ACHN (cell line): ENCODE data around the gene EXOC4.

Experiments used
- DNase-seq: peaks from one replicate; pipeline ENCODE4 v3.0.0-alpha.2; 2015
- in situ Hi-C: cut with HindIII; loops from 2 replicates; pipeline ENCODE4 v1.10.0; 2017; ENCODE audit warnings: low sequenced_read_pairs, low pct_ligation_motif_present, low pct_unique_long_range_greater_than_20kb

The EXOC4 gene

GRCh38 chr7:133352430-133352829 lies 99.6 kb downstream of the EXOC4 start:
- in situ Hi-C loops, result no loop called here
- DNase-seq, result no peak

DNA sequence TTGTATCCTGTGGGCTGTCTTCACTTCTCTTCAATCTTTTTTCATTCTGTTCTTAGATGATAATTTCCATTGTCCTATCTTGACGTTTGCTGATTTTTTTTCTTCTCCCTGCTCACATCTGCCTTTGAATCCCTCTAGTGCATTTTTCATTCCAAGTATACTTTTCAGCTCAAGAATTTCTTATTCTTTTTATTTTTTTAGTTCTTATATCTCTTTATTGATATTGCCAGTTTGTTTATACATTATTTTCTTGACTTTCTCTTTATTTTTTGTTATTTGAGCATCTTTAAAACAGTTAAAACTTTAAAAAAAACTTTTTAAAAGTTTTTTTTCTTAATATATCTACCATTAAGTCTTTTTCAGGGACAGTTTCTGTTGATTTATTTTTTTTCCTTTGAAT lies 100.9 kb downstream of the EXOC4 start:
- no peak for DNase-seq
- in situ Hi-C loops, result no loop called here

DNA sequence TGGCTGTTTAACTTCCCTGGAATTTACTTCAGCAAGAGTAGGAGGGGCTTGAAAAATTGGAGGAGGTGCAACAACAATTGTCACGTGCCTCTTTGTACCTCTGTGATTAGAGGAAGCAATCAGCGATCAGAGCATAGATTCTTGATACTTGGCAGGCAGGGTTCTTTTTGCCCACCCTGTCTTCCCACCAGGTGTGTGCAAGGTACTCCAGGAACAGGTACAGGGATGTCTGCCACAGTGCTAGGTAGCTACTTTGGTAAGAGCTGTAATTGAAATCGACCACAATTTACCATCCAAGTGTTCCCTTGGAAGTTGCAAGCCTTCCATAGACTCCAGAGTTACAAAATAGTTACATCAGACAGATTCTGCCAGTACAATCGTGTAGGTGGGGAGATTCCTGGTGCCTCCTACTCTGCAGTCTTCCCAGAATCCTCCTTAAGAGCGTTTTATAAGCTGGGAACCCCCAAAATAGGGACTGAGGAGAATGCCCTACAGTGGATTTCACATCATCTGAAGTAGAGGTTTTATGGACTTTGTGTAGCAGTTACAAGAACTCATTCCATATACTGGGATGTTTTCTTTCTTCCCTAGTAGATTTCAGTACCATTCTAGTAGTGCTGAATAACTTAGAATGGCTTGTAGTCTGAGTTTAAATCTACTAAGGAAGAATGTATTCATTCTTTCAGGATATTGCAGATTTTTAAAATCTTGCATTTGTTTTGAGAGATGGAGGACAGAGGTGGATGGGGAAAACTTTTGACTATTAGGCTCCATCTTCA lies 101.9 kb downstream of the EXOC4 start:
- no peak for DNase-seq
- in situ Hi-C loops, result no loop called here

GRCh38 chr7:133355325-133355708 lies 102.4 kb downstream of the EXOC4 start:
- DNase-seq, result no peak
- in situ Hi-C loops, result no loop called here

DNA sequence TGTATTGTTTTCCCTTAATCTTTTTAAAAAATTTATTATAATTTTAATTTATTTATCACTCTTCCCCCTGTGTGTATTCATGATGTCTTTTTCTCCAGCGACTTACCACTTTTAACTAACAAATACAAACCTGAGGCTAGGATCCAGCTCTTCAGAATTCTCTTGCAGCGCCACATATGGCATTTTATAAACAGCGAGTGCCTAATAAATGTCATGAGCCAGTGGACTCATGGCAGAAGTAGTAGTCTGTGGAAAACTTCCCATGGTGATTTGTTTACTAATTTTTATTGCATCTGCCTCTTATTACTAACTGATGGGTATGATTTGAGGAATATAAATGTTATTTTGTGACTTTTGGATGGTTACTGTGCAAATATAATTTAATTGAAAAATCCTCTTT lies 102.9 kb downstream of the EXOC4 start:
- no peak for DNase-seq
- in situ Hi-C loops, result no loop called here

GRCh38 chr7:133358708-133359107 lies 105.8 kb downstream of the EXOC4 start:
- in situ Hi-C loops, result no loop called here
- DNase-seq, result no peak

DNA sequence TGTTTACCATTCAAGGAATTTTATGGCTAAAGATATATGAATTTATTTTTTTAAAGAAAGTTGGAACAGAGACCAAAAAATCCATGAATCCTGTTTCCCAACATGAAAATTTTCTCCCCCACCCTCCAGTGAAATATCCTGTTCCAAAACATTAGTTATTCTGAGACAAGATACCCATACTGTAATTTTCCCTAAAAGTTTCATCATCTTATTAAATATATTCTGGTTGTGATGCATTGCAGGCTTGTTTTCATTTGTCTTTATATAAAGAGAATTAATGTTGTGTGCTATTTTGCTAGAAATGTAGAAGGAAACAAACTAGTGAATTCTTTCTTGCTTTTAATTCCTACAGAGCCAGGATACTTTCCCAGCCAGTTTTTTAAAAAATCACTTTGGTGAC lies 106.6 kb downstream of the EXOC4 start:
- DNase-seq, result no peak
- in situ Hi-C loops, result no loop called here

DNA sequence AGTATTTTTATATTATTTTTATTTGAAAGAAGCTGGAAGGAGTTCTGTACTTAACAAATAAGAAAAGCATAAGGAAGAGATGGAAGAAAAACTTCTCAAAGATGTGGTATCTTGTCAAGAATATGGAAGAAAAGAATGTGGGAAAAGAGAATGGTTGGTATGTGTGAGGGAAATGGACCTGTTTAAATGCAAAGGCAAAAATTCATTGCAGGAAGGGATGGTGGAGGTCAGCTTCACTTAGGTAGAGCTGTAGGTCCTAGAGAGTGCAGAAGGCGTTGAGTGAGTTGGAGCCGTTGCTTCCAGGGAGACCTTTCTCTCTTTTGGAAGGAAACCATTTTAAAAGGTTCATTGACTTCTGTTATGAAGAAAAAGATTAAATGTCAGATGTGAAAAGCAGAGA lies 107.3 kb downstream of the EXOC4 start:
- DNase-seq, result no peak
- in situ Hi-C loops, result no loop called here

GRCh38 chr7:133361806-133362205 lies 108.9 kb downstream of the EXOC4 start:
- in situ Hi-C loops, result no loop called here
- no peak for DNase-seq

- in situ Hi-C loops, result no loop called here
- DNase-seq, result no peak
Measured at GRCh38 chr7:133364959-133365690, 112.2 kb downstream of the EXOC4 start.

DNA sequence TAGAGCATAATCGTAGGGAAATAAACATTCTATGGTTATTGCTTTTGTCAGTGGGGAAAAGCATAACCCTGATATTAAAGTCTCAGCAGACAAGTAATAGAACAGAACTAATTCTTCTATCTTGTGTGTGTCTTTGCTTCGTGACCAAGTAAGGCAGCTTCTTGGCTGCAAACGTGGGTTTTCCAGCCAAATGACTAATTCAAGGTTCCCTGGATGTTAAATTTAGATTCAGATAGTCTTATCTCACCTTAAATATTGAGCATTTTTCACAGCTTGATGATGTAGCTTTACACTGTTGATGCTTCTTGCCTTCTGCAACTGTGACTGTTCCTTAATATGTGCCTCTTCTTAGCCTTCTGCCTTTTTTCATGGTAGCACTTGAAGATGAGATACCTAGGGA lies 113.0 kb downstream of the EXOC4 start:
- in situ Hi-C loops, result no loop called here
- DNase-seq, result peak; percentile 16

GRCh38 chr7:133367561-133367960 lies 114.7 kb downstream of the EXOC4 start:
- no peak for DNase-seq
- in situ Hi-C loops, result no loop called here

GRCh38 chr7:133369130-133369529 lies 116.3 kb downstream of the EXOC4 start:
- no peak for DNase-seq
- in situ Hi-C loops, result no loop called here

- in situ Hi-C loops, result no loop called here
- no peak for DNase-seq
Measured at GRCh38 chr7:133371616-133372015, 118.7 kb downstream of the EXOC4 start.

DNA sequence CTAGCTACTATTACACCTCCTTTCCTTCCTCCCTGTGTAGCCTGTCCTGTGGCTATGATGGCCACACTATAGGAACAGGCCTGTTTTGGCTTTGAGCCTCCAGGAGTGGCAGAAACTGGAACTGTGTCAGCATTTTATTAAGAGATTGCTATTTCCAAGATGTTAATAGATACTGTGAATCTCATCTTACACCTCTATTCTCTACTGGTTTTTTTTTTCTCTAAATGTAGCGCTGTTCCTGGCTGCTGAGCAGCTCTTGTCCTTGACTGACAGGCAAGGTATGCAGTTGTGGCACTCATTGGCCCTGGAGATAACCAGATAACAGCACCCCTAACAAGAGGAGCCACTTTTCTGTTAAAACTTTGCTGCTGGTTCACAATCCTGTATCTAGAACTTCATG lies 119.5 kb downstream of the EXOC4 start:
- DNase-seq, result no peak
- in situ Hi-C loops, result no loop called here

- no peak for DNase-seq
- in situ Hi-C loops, result no loop called here
Measured at GRCh38 chr7:133376514-133376913, 123.6 kb downstream of the EXOC4 start.

DNA sequence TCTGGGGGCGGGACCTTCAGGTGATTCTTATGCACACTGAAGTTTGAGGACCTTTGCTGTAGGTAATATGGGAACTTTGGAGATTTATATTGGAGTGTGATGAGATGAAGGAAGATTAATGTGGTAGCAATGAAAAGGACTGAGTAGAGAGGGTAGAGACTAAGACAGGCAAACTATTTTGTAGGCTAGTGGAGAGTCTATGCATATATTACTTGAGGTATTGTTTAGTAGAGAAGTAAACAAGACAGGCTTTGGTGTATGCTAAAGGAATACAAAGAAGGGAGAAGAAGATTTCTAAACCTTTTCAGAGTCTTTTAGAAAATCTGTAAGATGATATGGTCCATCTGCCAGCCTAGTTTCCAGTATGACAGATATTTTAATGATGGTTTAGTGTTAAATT lies 129.1 kb downstream of the EXOC4 start:
- in situ Hi-C loops, result no loop called here
- no peak for DNase-seq

GRCh38 chr7:133382775-133383559 lies 130.1 kb downstream of the EXOC4 start:
- in situ Hi-C loops, result no loop called here
- no peak for DNase-seq

DNA sequence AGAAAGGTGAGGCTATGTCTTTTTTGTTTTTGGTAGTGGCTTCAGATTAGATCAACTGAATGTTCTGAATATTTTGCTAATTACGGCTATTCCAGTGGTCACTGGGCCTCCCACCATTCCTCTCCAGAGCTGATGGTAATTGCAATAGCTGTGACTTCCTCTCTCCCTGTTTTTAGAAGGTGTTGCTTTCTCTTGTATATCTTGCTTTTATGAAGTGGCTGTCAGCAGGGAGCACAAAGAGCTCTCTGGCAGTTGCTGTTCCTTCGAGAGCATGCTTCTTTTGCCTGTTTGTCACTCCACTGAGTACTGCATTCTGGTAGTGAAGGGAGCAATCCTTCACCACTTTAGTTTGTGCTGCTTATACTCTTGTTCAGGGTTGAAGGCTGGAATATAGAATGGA lies 133.3 kb downstream of the EXOC4 start:
- in situ Hi-C loops, result no loop called here
- no peak for DNase-seq
